ENCODE measurements around the gene HGS. TPM values are rescaled to one million over a fixed set of nuclear protein-coding genes. Genes with fewer than 3 reads are reported as not detected.

The HGS gene, protein sequence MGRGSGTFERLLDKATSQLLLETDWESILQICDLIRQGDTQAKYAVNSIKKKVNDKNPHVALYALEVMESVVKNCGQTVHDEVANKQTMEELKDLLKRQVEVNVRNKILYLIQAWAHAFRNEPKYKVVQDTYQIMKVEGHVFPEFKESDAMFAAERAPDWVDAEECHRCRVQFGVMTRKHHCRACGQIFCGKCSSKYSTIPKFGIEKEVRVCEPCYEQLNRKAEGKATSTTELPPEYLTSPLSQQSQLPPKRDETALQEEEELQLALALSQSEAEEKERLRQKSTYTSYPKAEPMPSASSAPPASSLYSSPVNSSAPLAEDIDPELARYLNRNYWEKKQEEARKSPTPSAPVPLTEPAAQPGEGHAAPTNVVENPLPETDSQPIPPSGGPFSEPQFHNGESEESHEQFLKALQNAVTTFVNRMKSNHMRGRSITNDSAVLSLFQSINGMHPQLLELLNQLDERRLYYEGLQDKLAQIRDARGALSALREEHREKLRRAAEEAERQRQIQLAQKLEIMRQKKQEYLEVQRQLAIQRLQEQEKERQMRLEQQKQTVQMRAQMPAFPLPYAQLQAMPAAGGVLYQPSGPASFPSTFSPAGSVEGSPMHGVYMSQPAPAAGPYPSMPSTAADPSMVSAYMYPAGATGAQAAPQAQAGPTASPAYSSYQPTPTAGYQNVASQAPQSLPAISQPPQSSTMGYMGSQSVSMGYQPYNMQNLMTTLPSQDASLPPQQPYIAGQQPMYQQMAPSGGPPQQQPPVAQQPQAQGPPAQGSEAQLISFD
- 101 and 123 TPM in 2 replicates for total RNA-seq
- 94.5 TPM for polyA plus RNA-seq (2012)

GRCh38 chr17:81683584-81684441 is at the start of gene HGS, which contains the start of gene ARL16:
HGS (plus strand) TSS chr17:81684011; CDS start chr17:81684067, 56 bp downstream.
ARL16 (minus strand) TSS chr17:81683797; CDS start chr17:81683753, 44 bp downstream.
- peak; percentile 99 for DNase-seq (ENCODE audit: low read depth)

DNA sequence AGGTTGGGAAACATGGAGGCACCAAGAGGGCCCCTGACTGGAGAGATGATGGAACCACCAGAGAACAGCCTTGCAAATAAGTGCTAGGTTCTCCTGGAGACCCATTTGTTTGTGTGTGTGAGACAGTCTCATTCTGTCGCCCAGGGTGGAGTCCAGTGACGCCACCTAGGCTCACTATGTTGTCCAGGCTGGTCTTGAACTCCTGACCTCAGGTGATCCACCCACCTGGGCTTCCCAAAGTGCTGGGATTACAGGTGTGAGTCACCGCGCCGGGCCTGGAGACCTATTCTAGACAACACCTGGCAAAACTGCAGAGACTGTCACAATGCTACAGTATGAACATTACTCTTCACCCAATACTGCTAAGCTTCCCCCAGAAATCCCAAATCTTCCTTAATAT is 48.4 kb upstream of the HGS start:
- DNase-seq (ENCODE audit: low read depth) = no peak

DNA sequence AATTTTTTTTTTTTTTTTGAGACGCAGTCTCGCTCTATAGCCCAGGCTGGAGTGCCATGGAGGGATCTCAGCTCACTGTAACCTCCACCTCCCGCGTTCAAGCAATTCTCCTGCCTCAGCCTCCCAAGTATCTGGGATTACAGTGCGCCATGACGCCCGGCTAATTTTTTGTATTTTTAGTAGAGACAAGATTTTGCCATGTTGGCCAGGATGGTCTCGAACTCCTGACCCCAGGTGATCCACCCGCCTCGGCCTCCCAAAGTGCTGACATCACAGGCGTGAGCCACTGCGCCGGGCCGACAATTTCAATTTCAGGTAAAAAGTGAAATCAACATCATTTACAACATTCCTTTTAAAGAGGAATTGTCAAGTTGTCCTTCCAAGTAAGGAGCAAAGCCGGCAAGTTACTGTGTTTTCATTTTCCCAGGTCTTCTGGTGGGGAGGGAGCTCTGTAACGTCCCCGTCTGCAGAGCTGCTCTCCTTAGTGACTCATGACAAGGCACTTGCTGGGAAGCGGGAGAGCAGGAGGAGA is 47.8 kb upstream of the HGS start:
- DNase-seq (ENCODE audit: low read depth) = no peak

DNA sequence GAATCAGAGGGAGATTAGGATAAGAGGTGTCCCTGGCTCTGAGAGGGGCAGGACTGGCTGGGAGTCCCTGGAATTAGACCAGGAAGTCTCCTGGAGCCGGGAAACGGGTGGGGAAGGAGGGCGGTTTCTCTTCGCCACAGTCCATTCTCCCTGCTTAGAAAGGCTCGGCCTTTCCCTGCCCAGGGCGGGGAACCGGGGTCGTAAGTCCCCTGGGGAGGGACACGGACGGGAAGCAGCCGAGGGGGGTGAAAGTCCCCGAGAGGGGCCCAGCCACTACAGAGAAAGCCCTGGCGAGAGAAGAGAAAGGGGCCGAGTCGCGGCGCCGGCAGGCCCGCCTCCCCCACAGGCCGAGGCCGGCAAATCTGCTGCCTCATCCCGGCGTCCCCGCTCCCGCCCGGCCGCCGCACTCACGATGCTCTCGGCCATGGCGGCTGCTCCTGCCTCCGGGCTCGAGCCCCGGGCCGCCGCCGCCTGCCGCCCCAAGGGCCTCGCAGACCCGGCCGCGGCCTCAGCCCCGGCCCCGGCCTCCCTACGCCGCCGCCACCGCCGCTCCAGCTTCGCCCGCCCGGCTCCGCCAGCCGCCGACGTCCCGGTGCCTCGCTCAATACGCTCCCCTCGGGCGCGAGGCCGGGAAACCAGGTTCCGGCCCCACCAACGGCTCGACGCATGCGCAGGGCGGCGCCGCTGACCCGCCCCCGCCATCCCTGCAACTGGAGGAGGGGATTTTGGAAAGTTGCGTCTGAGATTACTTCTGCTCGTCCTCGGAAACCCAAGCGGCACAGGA is 47.1 kb upstream of the HGS start, which contains the start of the genes NPLOC4 and TSPAN10:
NPLOC4 (minus strand) TSS at position 608 of the 784 bp plus-strand sequence; CDS start at position 426, 182 bp downstream.
TSPAN10 (plus strand) TSS at position 692 of the 784 bp plus-strand sequence. CDS start 5,217 bp downstream, outside the sequence.
- DNase-seq (ENCODE audit: low read depth) = peak; percentile 88

DNA sequence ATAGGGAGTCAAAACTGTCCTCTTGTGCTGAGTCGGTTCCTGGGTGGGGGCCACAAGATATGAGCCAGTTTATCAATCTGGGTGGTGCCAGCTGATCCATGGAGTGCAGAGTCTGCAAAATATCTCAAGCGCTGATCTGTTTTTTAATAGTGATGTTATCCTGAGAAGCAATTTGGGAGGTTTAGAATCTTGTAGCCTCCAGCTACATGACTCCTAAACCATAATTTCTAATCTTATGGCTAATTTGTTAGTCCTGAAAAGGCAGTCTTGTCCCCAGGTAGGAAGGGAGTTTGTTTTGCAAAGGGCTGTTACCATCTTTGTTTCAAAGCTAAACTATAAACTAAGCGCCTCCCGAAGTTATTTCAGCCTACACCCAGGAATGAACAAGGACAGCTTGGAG is 45.1 kb upstream of the HGS start:
- no peak for DNase-seq (ENCODE audit: low read depth)

GRCh38 chr17:81640011-81640410 is 43.8 kb upstream of the HGS start:
- no peak for DNase-seq (ENCODE audit: low read depth)

DNA sequence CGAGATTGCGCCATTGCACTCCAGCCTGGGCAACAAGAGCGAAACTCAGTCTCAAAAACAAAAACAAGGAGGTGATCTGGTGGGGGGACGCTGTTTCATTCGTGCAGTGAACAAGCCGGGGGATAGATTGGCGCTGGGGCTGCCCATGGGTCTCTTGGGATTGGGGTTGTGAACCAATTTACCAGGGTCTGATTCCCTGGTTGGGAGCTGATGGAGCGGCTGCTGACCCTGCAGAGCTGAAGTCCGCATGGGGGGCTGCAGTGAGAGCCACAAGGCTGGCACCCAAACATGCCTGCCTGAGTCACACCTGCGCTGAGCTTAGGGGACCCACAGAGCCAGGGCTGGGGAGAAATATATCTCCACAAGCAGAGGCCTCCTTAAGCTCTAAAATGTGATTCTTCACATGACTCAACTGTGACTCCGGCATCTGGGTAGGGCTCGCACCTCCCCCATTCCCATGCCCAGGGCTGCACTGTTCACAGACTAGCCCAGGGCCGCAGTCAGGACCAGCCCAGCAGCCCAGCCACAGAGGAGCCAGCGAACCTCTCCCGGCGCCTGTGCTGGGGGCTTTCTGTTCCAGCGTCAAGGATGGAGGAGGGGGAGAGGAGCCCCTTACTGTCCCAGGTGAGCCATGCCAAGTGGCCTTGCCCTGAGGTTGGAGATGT is 41.9 kb upstream of the HGS start:
- DNase-seq (ENCODE audit: low read depth) = peak; percentile 65

DNA sequence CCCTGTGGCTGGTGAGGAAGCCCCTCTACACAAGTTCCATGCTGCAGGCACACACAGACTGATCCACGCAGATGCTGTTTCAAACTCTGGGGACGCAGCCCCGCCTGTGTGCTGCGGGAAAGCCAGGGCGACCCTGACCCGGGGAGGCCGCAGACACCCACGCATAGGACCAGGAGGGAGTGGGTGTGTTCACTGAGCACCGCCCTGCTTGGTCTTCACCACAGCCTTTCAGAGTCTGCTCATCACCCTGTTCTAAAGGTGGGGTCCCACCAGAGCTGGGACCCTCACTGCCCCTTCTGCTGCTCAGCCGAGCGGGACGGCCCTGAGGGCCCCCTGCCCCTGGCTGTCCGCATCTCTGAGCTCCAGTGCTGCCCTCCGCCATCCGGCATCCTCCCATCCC is 39.3 kb upstream of the HGS start:
- no peak for DNase-seq (ENCODE audit: low read depth)

GRCh38 chr17:81644976-81645952 is 38.5 kb upstream of the HGS start:
- DNase-seq (ENCODE audit: low read depth) = no peak

- DNase-seq (ENCODE audit: low read depth) = no peak
Observed at GRCh38 chr17:81646869-81647600, 36.8 kb upstream of the HGS start.

GRCh38 chr17:81647640-81648012 is 36.2 kb upstream of the HGS start:
- no peak for DNase-seq (ENCODE audit: low read depth)

DNA sequence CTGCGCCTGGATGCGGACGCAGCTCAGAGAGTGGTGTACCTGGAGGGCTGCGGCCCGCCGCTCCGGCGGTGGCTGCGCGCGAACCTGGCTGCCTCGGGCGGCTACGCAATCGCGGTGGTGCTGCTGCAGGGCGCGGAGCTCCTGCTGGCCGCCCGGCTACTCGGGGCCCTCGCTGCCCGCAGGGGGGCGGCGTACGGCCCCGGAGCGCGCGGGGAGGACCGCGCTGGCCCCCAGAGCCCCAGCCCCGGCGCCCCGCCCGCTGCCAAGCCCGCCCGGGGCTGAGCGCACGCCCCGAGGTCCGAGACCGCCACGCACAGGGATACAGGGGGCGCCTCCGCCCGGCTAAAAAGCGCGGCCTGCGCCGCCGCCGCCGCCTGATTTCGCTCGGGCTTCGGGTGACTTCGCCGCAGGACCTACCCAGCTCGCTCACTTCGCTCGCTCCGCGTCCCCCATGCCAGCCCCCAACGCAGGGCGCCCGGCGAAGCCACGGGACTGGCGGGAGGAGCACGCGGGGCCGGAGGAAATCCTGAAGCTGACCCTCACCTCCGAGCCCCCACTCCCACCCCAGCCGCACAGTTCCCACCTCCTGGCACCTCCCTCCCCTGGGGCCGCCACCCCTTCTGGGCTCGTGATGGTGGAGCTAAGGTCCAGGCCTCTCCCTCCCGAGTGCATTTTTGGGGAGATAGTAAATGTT is 35.7 kb upstream of the HGS start:
- no peak for DNase-seq (ENCODE audit: low read depth)

GRCh38 chr17:81648707-81649085 is 35.1 kb upstream of the HGS start:
- no peak for DNase-seq (ENCODE audit: low read depth)

DNA sequence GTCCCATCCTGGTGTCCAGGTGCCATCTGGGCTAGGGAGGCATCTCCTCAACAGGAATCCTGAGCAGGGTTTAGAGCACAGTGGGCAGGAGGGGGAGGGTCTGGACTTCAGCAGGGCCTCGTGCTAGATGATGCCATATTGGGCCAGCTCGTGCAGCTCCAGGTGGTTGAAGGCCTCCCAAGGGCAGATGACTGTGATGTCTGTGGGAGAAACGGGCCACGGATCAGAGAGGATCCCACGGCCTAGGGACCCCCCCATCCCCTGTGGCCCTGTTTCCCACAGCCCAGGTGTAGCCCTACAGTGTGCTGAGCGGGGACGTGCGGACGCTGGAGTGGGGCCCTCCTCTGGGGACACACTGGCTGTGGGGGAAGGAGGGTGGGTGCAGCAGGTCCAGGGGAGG is 32.9 kb upstream of the HGS start:
- no peak for DNase-seq (ENCODE audit: low read depth)

DNA sequence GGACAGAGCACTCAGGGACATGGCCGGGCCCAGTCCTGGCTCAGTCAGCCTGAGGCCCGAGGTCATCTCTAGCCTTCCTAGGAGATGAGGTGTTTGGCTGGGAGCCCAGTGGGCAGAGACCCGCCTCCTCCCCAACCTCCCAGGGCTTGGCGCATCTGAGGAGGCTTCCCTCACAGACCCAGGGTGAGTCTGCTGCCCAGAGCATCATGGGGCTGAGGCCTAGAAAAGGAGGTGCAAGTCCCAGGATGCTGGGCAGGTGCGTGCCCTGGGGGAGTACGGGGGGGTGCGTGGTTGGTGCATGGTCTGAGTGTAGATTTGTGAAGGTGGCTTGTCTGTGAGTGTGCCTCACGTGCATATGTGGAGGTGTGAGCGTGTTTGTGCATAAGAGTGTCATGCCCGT is 32.1 kb upstream of the HGS start:
- DNase-seq (ENCODE audit: low read depth) = peak; percentile 65

- DNase-seq (ENCODE audit: low read depth) = no peak
Observed at GRCh38 chr17:81652906-81653771, 30.7 kb upstream of the HGS start.
